DMS153 (cell line): ENCODE data around the gene PDCD4.
"Not testable (repeated sequence)": the region's sequence is repeated elsewhere in the genome, so short reads cannot be mapped to it uniquely, and the experiment has no call there.

Source experiments
- DNase-seq: peaks from one replicate; lab custom pipeline; 2025; lab: John Stamatoyannopoulos, UW

PDCD4 gene

DNA sequence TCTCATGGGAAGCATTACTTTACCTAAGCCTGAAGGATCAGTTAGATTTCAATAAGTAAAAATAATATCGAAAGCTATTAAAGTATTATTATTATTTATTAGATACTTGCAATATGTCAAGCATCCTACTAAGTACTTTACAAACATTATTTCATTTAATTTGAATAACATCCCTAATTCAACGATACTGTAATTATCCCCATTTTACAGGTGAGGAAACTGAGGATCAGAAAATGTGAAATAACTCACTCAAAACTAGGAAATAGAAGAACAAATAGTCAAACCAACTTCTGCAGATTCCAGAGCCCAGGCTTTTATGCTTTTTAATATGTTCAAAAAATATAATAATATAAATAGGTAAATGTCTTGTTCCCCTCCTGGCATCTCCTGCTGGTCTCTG is 10.3 kb upstream of the PDCD4 start:
- no peak for DNase-seq

DNA sequence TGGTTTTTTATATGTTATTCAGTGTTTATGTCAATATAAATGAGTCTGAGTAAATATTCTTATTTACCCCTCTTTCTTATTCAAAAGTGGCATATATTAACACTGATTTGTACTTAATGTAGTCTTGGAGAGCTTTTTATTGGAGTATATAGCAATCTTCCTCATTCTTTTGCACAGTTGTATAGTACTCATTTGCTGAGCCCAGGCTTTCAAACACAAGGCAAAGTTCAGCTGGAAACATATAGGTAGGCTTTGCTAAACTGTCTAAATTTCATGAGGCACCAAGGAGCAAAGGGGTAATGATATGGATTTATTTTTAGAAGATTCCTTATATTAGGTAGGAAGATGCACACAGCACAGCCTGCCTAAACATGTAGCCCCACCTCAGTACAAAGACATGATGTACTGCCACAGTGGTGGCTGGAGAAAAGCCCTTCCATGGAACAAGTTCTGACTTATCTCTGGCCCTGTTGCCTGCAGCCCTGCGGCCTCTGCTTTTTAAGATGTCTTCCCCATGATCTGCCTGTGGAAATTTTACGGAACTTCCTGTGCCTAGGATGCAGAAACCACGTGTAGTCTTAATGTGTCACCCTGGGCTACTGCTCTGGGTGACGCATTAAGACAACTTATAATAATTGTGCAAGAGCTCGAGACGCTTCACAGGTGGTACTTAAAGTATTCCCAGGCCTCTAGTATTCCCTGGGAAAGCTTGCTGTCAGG is 9.6 kb upstream of the PDCD4 start:
- DNase-seq = no peak

DNA sequence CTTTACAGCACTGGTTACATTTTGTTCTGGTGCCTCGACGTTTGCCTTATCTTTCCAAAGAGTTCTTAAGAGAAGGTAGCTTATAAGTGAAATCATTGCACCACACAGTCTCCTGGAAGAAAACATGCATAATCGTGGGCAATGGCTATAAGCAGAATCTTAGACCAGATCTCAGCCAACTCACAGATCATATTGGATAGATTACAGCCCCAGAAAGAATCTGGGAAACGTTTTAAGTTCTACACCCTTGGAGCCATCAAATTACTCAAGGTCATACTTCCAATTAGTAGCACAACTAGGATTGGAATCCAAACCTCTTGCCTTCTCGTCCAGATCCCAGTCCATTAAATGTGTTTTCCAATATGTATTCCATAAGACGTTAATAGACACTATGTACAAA is 8.8 kb upstream of the PDCD4 start:
- DNase-seq = no peak

DNA sequence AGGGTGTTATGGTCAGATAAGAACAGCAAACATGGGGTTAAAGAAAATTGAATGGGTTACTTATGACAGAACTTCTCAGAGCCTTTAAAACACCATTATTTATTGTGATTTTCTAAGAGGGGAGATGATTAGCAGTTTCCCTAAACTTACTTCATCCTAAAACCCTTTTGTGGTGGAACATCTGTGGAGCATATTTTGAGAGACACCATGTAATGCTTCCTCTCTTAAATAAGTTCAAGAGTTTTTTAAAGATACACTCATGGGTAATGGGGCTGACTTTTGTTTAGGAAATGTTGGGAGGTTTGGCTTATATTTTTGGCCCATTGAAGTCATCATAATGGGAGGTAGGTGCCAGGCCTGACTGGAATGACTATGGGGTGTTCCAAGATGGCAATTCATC is 8.4 kb upstream of the PDCD4 start:
- no peak for DNase-seq

DNA sequence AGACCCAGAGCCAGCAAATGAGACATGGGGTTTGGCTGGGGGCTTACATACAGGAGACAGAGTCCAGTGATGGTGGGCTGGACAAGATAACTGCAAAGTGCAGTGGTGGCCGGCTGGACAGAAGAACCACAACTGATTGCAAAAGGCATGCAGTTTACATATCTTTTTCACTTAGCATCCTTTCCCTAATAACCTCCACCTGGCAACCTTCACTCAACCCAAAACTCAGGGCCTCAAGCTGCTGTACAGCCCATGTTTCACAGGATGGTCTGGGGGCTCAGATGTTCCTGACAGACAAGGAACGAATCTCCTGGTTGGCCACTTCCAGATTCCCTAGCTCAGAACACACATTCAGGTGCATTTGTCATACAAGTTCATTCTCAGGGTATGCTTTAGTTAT is 7.8 kb upstream of the PDCD4 start:
- no peak for DNase-seq

DNA sequence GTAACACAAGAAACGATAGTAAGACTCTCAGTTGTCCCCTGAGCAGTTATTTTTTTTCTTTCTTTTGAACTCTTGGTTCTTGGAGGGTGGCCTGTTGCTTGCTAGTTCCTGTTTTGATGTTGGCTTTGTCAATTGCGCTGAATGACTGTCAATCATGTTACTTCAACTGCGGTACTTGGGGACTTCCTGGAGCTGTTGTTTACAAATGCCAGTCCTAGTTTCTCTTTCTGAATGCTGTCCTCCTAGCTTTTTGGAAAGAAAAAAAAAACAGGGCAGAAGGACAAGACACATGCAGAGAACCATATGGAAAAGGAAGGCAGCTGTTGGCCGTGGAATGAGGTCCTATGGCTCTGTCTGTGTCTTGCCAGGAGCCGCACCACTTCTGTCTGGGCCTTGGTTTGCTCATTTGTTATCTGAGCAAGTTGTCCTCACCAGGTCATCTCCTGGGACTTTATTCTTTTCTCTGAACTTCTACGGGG is 7.0 kb upstream of the PDCD4 start:
- peak; percentile 56 for DNase-seq

DNA sequence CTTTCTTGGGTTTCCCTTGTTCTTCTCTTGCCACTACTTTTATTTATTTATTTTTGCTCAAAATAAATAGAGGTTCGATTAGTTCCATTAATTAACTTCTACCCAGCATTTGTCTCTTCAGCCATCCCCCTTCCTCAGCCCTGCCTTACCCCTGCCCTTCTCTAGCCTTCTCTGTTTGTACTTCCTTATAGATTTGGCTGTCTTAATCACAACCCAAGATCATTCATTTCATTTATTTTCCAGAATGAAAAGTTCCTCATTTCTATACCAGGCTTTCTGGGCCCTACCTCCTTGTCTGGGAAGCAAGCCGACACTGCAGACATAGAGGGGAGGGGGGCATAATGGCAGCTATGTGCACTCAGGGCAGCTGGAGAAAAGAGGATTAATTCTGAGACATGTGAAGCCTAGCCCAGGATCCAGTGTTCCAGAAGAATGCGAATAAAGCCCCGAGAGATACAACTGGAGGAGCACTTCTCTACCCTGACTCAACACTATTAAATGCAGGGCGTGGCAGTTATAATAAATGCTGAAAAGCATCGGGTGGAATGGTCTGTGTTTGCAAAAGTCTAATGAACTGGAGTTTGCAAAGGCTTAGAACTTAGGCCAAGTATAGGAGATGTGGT is 6.4 kb upstream of the PDCD4 start:
- no peak for DNase-seq

DNA sequence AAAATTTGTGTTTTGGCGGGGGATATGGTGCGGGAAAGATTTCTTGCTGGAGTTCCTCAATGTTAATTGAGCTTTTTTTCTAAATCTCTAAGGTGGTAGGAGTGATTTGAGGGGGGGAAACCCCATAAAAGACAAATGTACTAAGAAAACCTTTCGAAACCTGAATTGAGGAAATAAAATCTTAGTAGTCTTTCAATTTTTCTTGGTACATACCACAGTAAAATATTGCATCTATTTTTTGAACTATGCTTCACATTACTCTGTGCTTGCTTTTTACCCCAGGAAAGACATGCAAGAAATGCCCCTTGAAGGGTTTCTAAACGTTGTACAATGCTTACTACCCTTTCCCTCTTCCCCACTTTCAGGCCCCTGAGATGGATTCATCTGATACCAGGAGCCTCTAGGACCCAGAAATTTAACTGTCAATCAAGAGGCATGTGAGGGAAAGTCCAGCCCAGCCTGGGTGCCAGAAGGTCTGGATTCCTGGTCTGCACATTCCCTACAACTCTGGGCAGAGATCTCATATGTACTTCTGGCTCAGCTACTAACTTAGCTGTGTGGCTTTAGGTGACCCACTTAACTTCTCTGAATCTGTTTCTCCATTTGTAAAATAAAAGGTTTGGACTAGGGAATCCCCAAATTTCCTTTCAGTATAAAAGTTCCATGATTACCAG is 5.8 kb upstream of the PDCD4 start:
- DNase-seq = no peak

DNA sequence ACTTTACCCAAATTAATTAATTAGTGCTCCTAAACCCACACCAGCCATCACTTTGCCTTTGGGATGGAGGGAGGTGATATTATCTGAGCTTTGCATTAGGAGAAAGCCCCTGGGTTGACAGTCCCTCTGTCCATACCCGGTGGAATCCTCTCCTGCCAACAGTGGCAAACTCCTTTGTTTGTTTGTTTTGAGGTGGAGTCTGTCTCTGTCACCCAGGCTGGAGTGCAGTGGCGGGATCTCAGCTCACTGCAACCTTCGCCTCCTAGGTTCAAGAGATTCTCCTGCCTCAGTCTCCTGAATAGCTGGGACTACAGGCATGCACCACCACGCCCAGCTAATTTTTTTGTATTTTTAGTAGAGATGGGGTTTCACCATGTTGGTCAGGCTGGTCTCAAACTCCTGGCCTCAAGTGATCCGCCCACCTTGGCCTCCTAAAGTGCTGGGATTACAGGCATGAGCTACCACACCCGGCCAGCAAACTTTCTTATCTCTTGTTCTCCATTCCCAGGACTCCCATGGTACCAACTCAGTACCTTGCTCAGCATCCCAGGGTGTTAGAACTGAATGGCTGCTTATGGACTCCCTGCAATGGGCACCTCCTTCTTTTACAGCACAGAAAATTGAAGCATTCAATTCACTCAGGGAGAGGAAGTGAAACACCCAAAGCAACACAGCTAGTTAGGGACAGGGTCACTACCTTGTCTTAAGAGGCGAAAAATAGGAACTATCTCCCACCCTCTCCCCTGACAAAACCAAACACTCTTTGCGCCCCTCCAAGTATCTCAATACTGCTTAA is 4.5 kb upstream of the PDCD4 start:
- DNase-seq = not testable (repeated sequence)

DNA sequence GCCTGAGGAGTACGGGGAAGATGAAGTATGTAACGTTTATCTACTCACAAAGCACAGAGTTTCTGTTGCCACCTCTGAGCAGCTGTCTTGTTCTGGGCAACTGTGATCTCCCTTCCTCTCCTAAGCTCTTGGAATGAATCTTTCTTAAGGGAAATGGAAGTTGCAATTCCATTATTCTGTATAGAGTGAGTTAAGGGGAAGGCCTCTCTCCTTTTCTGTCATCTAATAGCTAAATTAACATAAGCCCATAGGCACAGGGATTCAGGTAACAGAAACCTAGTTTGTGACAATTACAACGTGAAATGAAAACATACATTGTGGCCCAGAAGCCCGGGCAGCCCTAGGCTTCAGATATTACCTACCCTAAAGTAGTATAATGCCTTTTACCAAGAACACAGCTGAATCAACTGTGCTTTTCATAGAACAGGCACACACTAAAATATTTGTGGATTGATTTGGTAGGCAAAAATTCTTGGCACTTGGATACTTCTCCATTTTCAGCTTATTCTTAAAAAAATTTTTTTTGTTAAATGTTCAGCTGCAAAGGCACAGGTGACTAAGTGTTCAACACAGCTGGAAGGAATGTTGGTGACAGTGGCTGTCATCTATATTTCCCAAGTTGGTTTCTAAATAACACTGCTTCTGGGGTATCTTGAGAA is 3.8 kb upstream of the PDCD4 start:
- DNase-seq = no peak

DNA sequence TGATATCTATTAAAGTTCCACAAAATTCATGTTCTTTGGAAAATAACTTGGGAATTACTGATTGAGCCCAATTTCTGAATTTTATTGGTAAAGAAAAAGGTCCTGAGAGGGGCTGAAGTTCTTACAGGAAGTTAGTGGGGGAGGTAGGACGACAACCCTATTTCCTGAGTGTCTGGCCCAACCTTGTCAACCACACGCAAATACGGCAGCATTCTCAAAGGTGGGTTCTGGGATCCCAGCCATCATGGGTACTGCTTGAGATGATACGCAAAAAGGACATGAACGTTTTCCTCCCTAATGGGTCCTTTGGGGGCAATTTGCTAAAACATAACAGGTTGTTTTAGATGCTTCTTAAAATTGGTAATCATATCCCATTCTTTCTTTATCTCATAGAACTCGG is 2.7 kb upstream of the PDCD4 start:
- no peak for DNase-seq

DNA sequence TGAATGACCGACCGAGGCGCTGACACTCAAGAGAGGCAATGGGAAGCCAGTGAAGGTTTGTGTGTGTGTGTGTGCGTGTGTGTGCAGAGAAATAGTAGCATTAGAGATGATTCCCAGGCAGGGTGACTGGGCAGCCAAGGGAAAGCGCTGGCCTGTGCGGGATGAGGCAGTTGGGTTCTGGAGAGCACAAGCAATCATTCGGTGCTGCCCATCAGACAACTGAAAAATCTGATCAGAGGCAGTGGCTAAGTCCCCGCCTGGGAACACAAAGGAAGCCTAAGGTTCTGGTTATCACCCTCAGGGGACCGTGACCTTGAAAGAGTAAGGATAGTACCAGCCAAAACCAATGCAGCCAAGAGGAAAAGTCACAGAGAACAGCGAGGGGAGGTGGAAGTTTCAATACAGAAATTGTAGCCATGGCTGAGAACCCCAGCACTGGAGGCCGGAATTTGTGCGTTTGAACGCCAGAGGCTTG is 868 bp upstream of the PDCD4 start:
- DNase-seq = no peak

DNA sequence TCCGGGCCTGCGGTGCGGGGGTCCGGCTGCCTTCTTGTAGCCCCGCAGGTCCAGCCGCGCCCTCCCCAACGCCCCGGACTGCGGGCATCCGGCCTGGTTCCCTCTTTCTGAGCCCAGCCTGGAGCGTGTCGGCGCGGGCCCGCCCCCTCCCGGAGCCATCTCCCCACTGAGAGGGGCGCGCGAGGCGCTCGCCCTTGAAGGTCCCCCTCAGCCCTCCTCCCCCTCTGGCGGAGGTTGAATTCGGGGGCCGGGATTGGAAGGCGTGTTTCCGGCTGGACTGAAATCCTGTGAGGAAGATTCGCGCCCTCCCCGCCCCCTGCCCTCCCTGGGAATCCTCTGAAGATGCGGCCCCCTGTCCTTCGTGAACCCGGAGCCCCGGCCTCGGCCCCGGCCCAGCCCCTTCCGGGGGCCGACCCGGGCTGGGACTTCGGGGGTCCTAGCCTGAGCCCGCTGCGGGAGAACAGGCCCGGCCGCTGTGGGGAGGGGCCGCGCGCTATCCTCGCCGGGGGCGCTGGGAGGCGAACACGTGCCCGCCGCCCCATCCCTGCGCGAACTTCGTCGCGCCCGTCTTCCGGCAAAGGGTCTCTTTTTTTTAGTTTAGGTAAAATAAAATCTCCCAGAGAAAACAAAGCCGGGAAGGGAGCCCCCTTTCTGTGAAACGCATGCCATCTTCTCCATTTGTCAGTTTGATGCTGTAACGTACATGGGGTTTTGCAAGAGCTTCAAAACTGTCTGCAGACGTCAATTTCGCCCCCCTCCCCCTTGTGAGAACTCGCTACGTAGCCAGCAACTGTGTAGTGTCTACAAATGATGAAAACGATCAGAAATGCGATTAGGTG is 636 bp downstream of the PDCD4 start:
- peak; percentile 18 for DNase-seq

DNA sequence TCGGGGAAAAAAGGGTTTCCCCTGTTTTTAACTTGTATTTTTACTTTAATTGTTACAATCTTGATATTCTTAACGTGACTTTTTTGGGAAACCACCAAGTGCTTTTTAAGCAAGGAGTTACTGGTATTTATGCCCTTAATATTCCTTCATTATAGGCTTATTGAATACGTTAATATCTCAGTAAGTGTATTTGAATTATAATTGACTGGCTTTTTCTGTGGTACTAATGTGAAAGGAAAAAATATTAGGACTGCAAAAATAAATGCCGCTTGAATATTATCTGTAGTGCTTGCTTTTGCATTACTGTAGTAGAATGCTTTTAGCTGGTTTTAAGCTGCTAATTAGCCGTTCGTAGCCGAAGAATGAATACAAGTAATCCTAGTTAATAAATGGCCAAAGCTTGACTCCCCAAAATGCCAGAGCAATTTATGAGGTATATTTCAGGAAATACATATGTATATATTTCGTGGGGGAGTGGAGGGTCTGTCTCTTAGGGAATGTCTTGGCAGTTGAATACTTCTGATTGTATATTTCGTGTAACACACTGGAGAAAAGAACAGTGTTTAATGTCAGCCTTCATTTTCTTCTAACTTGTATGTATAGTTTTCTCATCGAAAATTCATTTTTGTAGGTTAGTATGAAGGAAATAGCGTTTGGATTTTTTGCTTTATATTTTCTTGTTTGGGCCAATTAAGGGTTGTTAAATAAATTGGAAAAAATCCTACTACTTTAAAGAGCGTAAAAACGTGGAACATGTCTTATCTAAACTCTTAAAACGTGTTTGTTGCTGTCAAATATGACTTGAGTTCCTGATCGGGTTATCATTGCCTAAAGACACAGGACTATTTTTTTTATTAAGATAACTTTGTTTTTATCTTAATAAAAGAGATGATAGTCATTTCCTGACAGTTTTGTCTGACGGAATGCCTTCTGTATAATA is 1.5 kb downstream of the PDCD4 start:
- DNase-seq = no peak

DNA sequence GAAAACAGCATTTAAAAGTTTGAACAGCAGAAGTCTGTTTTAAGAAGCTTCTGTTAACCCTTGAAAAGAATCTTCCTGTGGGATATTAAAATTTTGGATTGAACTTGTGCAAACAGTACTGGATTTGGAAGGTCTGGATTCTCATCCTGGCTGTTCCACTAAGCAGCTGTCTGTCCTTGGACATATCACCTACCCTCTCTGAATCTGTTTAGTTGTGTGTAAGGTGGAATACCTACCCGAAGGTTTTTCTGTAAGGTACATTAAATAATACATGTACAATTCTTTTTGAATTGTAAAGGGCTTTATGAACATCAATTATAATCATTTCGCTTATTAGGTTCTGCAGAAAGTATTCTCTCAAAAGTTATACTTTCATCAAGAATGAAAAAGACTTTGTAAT is 2.2 kb downstream of the PDCD4 start:
- no peak for DNase-seq

DNA sequence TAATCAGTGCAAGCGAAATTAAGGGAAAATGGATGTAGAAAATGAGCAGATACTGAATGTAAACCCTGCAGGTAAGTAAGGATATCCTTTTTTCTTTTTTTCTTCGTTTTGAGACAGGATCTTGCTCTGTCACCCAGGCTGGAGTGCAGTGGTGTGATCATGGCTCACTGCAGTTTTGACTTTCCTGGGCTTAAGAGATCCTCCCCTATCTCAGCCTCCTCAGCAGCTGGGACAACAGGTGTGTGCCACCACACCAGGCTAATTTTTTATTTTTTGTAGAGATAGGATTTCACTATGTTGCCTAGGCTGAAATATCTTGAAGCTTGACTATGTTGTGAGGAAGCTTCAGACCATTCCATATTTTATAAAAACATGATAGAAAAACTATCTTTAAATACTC is 4.3 kb downstream of the PDCD4 start:
- DNase-seq = no peak

DNA sequence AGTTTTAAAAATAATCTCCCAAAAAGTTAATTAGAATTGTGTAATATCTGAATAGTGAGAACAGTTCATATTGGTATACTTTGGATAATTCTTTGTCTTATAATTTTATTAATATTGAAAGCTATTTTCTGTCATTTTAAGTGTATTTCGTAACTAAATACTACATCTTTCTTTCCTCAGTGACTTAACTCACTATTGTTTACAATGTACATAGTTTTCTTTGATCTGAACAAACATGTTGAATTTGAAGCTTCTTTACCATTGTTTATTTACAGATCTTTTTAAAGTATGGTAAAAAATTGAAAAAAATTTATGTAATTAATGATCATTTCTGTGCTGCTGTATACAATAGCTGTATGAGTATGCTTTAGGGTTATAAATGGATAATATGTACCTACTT is 5.1 kb downstream of the PDCD4 start:
- DNase-seq = no peak

DNA sequence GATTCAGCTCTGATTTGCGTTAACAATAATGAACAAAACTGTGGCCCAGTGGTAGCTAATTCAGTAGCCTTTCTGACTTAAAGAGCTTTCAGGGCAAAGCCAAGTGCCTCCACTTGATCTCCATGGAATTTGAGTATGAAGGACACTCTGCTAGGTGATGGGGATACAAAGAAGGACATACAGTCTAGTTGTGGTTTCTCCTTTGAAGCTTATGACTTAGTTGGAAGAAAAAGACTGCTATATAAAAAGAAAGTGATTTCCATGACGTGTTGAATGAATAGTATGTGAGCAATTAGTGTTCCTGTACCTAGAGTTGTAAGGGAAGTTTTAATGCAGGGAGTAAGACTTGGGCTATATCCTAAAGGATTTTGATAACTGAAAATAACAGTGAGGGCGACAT is 8.3 kb downstream of the PDCD4 start:
- no peak for DNase-seq

DNA sequence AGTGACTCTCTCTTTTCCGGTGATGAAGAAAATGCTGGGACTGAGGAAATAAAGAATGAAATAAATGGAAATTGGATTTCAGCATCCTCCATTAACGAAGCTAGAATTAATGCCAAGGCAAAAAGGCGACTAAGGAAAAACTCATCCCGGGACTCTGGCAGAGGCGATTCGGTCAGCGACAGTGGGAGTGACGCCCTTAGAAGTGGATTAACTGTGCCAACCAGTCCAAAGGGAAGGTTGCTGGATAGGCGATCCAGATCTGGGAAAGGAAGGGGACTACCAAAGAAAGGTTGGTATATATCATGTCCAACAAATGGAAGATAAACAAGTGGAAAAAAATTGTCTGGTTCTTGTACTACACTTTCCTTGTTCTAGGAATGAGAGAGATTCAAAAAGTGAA is 9.5 kb downstream of the PDCD4 start:
- DNase-seq = no peak

DNA sequence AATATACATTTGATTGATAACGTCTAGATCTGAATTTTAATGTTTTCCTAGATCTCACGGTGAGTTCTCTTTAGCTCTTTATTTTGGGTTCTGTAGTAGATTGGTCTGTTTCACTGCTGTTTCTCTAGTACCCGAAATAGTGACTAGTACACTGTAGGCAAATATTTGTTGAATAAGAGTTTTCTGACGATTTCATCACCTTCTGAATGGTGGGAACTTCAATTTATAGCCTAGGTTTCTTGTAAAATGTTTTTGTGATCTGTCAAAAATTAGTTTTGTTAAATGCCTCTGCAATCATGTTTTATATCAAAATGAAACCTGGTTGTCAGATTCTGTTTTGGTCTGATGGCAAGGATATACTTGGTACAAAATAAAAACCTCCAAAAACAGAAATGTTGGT is 10.2 kb downstream of the PDCD4 start:
- DNase-seq = no peak
